Lower lobe of right lung (tissue), 2 donors: ENCODE results near the gene PPHLN1. TPM values are rescaled to one million over a fixed set of nuclear protein-coding genes. Genes with fewer than 3 reads are reported as not detected.

ENCODE experiments used
- ATAC-seq, 2 donors: fragments of 200-7000 bp; cut with Tn5 transposase; one replicate each; pipeline ENCODE4 v1.9.1; 2020 to 2022; ENCODE audit warnings: mild to moderate bottlenecking in 2 of 2, moderate library complexity in 2 of 2
- DNase-seq: peaks from one replicate; pipeline ENCODE4 v3.0.0-alpha.2; 2020
- H3K27ac ChIP-seq: fragments of 200-600 bp; one replicate; pipeline ENCODE4 v1.8.0; 2022
- H3K27me3 ChIP-seq: fragments of 200-600 bp; one replicate; pipeline ENCODE4 v1.8.0; 2022; ENCODE audit warnings: low read depth
- H3K36me3 ChIP-seq: fragments of 200-600 bp; one replicate; pipeline ENCODE4 v1.8.0; 2022; ENCODE audit warnings: mild to moderate bottlenecking
- H3K4me1 ChIP-seq: fragments of 200-600 bp; one replicate; pipeline ENCODE4 v1.8.0; 2022
- H3K4me3 ChIP-seq: fragments of 200-600 bp; one replicate; pipeline ENCODE4 v1.8.0; 2022; ENCODE audit warnings: mild to moderate bottlenecking
- H3K9me3 ChIP-seq: fragments of 200-600 bp; one replicate; pipeline ENCODE4 v1.8.0; 2022
- intact Hi-C: fragments of 100-400 bp; cut with DNase I; formaldehyde crosslinking; loops from one replicate; pipeline ENCODE4 v1.11.0; 2022
- total RNA-seq: library from RNA; stranded (reverse); fragmentation: NEBNext Ultra II Directional; extraction: Animal tissue kit (Norgen Biotek cat#: 25700); gene quantifications from one replicate; pipeline ENCODE4 v1.2.1, GENCODE V29; 2021
- TF ChIP-seq, protein P1 (sequence below): fragments of 200-600 bp; IDR thresholded peaks from one replicate; pipeline ENCODE4 v1.8.0; 2022; ENCODE audit warnings: antibody characterized with exemption, mild to moderate bottlenecking
- donor health status: DM: no; HTN: yes; CAD: no; lungs with severe emphysema.

Gene PPHLN1
- total RNA-seq, 1 donor from 2014 or later, result 45.5 TPM

DNA sequence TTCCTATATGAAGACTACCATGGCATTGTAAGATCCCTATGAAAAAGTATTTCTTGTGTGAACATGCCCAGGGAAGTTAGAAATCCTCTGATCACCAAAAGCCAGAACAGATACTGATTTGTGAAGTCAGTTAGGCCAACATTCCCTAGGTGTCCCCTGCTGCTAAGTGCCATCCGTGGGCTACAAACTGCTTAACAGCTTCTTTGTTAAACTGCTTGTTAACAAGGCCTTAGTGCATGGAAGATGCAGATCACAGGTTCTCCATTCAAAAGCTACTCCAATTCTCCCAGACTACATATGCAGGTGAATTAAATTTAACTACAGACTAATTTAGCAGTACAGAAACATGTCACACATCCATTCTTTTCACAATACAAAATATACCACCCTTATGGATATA, 155.4 kb downstream of the PPHLN1 start:
- DNase-seq (no peak), ATAC-seq (no peak)
- TF ChIP-seq, protein P1, sequence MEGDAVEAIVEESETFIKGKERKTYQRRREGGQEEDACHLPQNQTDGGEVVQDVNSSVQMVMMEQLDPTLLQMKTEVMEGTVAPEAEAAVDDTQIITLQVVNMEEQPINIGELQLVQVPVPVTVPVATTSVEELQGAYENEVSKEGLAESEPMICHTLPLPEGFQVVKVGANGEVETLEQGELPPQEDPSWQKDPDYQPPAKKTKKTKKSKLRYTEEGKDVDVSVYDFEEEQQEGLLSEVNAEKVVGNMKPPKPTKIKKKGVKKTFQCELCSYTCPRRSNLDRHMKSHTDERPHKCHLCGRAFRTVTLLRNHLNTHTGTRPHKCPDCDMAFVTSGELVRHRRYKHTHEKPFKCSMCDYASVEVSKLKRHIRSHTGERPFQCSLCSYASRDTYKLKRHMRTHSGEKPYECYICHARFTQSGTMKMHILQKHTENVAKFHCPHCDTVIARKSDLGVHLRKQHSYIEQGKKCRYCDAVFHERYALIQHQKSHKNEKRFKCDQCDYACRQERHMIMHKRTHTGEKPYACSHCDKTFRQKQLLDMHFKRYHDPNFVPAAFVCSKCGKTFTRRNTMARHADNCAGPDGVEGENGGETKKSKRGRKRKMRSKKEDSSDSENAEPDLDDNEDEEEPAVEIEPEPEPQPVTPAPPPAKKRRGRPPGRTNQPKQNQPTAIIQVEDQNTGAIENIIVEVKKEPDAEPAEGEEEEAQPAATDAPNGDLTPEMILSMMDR, result no peak
- no peaks in the 10 kb centered on the region for H3K36me3 ChIP-seq
- H3K27me3 ChIP-seq, result no peaks in the 10 kb centered on the region
- no peaks in the 10 kb centered on the region for H3K9me3 ChIP-seq
- intact Hi-C loops, result no loop called here
- H3K4me1 ChIP-seq, result peaks cover 40% of the 10 kb centered on the region
- H3K27ac ChIP-seq, result peak overlapping the region; percentile 86
- H3K4me3 ChIP-seq, result peak overlapping the region; percentile 88

DNA sequence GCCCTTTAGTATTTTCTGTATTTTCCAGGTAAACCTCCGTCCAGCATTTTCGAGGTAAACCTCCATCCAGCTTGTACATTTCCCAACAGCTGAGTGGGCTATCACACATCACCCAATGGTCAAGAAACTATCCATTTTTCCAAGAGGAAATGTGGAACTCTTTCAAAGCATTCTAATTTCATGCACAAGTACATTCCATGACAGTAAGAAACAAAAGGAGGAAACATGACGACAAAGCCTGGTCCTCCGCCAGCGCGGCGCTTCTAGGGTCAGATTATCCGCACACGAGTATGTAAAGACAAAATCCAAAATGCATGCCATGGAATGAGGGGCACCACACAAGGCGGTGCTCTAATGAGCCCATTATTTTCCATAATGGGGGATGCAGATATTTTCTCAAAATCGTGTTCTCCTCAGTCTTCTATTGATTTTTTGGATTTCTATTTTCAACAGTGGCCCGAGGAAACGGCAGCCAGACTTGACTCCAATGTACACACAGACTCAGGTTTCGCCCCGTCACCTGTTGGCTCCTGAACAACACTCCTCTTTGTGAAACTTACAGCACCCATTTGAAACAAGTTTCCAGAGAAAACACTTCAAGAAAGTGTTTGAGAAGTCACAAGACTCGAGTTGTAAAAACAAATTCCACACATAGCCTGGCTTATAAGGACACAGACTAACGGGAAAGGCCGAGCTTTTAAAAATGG, 156.2 kb downstream of the PPHLN1 start:
- H3K4me1 ChIP-seq, result peaks cover 40% of the 10 kb centered on the region
- no peaks in the 10 kb centered on the region for H3K9me3 ChIP-seq
- no peaks in the 10 kb centered on the region for H3K36me3 ChIP-seq
- DNase-seq (peak; percentile 81), ATAC-seq (peak; percentile 76 to 79)
- TF ChIP-seq, protein P1, result no peak
- peak overlapping the region; percentile 86 for H3K27ac ChIP-seq
- intact Hi-C loops, result no loop called here
- H3K27me3 ChIP-seq, result no peaks in the 10 kb centered on the region
- H3K4me3 ChIP-seq, result peak overlapping the region; percentile 88

DNA sequence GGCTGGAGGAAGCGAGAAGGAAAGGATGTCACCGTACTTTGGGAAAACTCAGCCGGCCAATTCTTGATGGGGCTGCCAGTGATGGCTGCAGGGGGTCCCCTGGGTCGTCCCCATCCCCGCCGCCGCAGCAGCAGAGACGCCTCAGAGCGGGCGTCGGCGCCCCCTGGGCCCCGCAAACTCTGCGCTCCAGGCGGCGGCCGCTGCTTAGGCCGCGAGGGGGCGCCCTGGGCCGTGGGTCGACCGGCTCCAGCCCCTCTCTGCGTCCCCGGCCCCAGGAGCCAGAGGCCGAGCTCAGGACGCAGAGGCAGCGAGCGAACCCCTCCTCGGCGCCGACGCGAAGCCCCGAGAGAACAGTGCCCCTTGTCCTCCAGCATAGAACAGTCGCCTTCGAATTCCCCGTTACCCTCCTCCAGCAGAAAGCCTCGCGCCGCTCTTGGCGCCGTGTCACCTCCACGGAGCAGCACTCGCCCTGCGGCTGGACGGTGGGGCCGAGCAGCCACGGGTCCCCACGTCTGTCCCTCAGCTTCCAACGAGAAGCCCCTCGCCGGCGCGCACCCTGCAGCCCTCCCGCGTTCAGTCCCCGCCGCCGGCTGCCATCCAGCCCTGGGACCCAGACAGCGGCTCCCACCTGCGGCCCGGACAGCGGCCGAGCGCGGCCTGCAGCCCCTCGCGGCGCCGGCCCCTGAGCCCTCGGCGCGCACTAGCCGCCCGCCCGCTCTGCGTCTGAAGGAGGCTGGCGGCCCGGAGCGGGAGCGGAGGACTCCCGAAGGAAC, 157.0 kb downstream of the PPHLN1 start:
- TF ChIP-seq, protein P1, result peak; percentile 86
- no peaks in the 10 kb centered on the region for H3K36me3 ChIP-seq
- peak overlapping the region; percentile 86 for H3K27ac ChIP-seq
- no peaks in the 10 kb centered on the region for H3K9me3 ChIP-seq
- ATAC-seq, result peak; percentile 91 to 94
- no peaks in the 10 kb centered on the region for H3K27me3 ChIP-seq
- DNase-seq, result peak; percentile 80
- intact Hi-C loops, result no loop called here
- H3K4me3 ChIP-seq, result peak overlapping the region; percentile 88
- peaks cover 40% of the 10 kb centered on the region for H3K4me1 ChIP-seq

DNA sequence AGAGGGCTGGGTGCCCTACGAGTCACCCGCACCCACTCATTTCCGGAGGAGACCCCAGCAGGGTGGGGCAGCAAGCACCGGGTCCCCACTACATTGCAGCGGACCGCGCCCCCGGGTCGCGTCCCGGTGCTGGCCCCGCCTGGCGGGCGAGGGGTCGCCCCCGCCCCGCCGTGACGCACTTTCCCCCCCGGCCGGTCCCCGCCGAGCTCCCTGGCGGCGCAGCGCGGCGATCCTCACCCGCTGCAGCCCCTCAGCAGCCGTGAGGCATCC, 157.5 kb downstream of the PPHLN1 start:
- Histone ChIP-seq H3K4me1 (peaks cover 40% of the 10 kb centered on the region), H3K27ac (peak overlapping the region; percentile 86), H3K36me3 (no peaks in the 10 kb centered on the region), H3K9me3 (no peaks in the 10 kb centered on the region), H3K4me3 (peak overlapping the region; percentile 88), H3K27me3 (no peaks in the 10 kb centered on the region)
- TF ChIP-seq, protein P1, result no peak
- DNase-seq (peak; percentile 46), ATAC-seq (peak; percentile 46 to 53)
- intact Hi-C loops, result no loop called here

DNA sequence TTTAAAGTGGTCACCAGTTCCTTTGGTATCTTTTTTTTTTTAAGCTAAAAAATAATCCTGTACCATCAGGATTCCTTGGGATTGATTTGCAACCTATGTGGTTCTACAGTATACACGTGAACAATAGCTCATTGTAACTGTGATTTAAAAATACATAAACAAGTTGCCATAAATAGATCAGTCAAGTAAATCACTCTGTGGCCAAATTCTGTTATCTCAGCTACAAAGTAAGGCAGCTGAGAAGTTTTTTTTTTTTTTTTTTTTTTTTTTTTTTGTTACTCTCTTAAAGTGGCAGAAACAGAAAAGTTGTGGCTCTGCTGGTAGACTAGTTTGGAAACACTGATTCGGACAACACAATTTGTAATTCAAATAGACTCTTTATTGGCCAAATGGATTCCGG, 159.0 kb downstream of the PPHLN1 start:
- intact Hi-C loops, result no loop called here
- H3K4me3 ChIP-seq, result peak overlapping the region; percentile 88
- H3K36me3 ChIP-seq, result no peaks in the 10 kb centered on the region
- TF ChIP-seq, protein P1, result no peak
- H3K4me1 ChIP-seq, result peaks cover 38% of the 10 kb centered on the region
- DNase-seq (no peak), ATAC-seq (no peak)
- no peaks in the 10 kb centered on the region for H3K27me3 ChIP-seq
- no peaks in the 10 kb centered on the region for H3K9me3 ChIP-seq
- H3K27ac ChIP-seq, result no peak overlapping the region
